K562 (cell line): ENCODE measurements around the gene PLPP6. TPM values are rescaled to one million over a fixed set of nuclear protein-coding genes. Genes with fewer than 3 reads are reported as not detected.

Experiments used
- ATAC-seq: fragments of 200-7000 bp; cut with Tn5 transposase; 3 replicates; pipeline ENCODE4 v1.9.1; 2020; ENCODE audit warnings: moderate library complexity
- BruUV-seq: library from RNA; stranded (reverse); fragments of 400-500 nt; replicated peaks from 2 replicates; lab custom pipeline; 2021; lab: Mats Ljungman, UMichigan
- CTCF ChIA-PET: fragments of 300-600 bp; formaldehyde crosslinking; extraction: SDS; loops from one replicate; lab custom pipeline; 2021; ENCODE audit warnings: low intra/inter-chr PET ratio; lab: Yijun Ruan, JAX
- POLR2A ChIA-PET: fragments of 300-600, 350-650 bp; sonication (Branson Sonifier 250); formaldehyde crosslinking; extraction: SDS; loops from one replicate; lab custom pipeline; 2021; ENCODE audit warnings: antibody characterized with exemption, inconsistent platforms; lab: Yijun Ruan, JAX
- DNase-seq, 4 experiments: peaks; one replicate each; pipeline versions ENCODE4 v3.0.0 to v3.0.0-alpha.2; 2011 to 2018; ENCODE audit warnings: low spot score in 3 of 4, mixed read lengths in 3 of 4; ENCODE audit errors: extremely low read depth in 1 of 4
- FAIRE-seq: peaks from 2 replicates; lab custom pipeline; 2011; peaks lifted over from hg19 to GRCh38; lab: Jason Lieb, UNC
- H2AFZ ChIP-seq: 2 replicates; pipeline ENCODE4 v1.6.0; 2011; ENCODE audit warnings: low read depth, low read length, control low read depth, inconsistent platforms
- H3K27ac ChIP-seq: fragments of 200-600 bp; 3 replicates; pipeline ENCODE4 v1.8.0; 2011; ENCODE audit warnings: low read depth, mild to moderate bottlenecking, control low read depth, inconsistent platforms, low read length, moderate library complexity, mixed read lengths; ENCODE audit errors: extremely low read depth
- H3K27me3 ChIP-seq, 2 experiments: fragments of 300-600 bp in 1 of 2; 2 replicates in 1 of 2; 3 replicates in 1 of 2; pipeline versions ENCODE4 v1.6.0 to v1.8.0; 2011; ENCODE audit warnings: inconsistent platforms in 2 of 2, low read length in 2 of 2, mild to moderate bottlenecking in 1 of 2, mixed read lengths in 1 of 2, moderate library complexity in 1 of 2; ENCODE audit not compliant: control insufficient read depth in 2 of 2, insufficient read depth in 2 of 2
- H3K36me3 ChIP-seq: fragments of 300-600 bp; 3 replicates; pipeline ENCODE4 v1.8.0; 2011; ENCODE audit warnings: mild to moderate bottlenecking, low read length, inconsistent platforms; ENCODE audit not compliant: control insufficient read depth, insufficient read depth
- H3K4me1 ChIP-seq, 2 experiments: fragments of 200-600 bp in 1 of 2; replicated peaks in 1 of 2; 2 replicates in 1 of 2; 3 replicates in 1 of 2; pipeline versions ENCODE4 v1.5.1 to v1.8.0; 2011; ENCODE audit warnings: inconsistent platforms in 2 of 2, low read length in 2 of 2, mild to moderate bottlenecking in 1 of 2, mixed read lengths in 1 of 2, moderate library complexity in 1 of 2; ENCODE audit not compliant: control insufficient read depth in 2 of 2, insufficient read depth in 2 of 2
- H3K4me2 ChIP-seq: 2 replicates; pipeline ENCODE4 v1.6.1; 2011; ENCODE audit warnings: low read length, control low read depth, inconsistent platforms, mixed read lengths; ENCODE audit not compliant: insufficient read depth
- H3K4me3 ChIP-seq: fragments of 200-600 bp; sonication (generic), shearing (Covaris generic); 2 replicates; pipeline ENCODE4 v1.5.1; 2016; ENCODE audit warnings: control low read depth, inconsistent platforms
- H3K79me2 ChIP-seq: fragments of 200-600 bp; 3 replicates; pipeline ENCODE4 v1.8.0; 2011; ENCODE audit warnings: low read length, inconsistent platforms; ENCODE audit not compliant: control insufficient read depth, insufficient read depth
- H3K9ac ChIP-seq, 2 experiments: 2 replicates each; pipeline versions ENCODE4 v1.6.0 to v1.6.1; 2011; ENCODE audit warnings: low read depth in 2 of 2, low read length in 2 of 2, control low read depth in 1 of 2, inconsistent platforms in 1 of 2, mild to moderate bottlenecking in 1 of 2, mixed read lengths in 1 of 2; ENCODE audit not compliant: insufficient read depth in 1 of 2
- H3K9me1 ChIP-seq: one replicate; pipeline ENCODE4 v1.6.0; 2011; ENCODE audit warnings: inconsistent platforms, mild to moderate bottlenecking, low read length, moderate library complexity; ENCODE audit not compliant: control insufficient read depth, insufficient read depth
- H3K9me3 ChIP-seq: replicated peaks from 2 replicates; pipeline ENCODE4 v1.5.1; 2011; ENCODE audit warnings: low read depth, low read length, inconsistent platforms; ENCODE audit not compliant: control insufficient read depth, insufficient read depth
- H4K20me1 ChIP-seq: replicated peaks from 2 replicates; pipeline ENCODE4 v1.6.1; 2011; ENCODE audit warnings: low read length, inconsistent platforms, mixed read lengths; ENCODE audit not compliant: control insufficient read depth, insufficient read depth
- RAD21 ChIP-seq, 2 experiments: fragments of 250-450 bp in 1 of 2; fragments of 450-650 bp in 1 of 2; sonication (Bioruptor Pico) in 1 of 2; formaldehyde crosslinking in 1 of 2; IDR thresholded peaks in 1 of 2; conservative IDR thresholded peaks in 1 of 2; 2 replicates each; pipeline versions ENCODE4 v1.4.0 to v1.8.0; 2020 to 2022; ENCODE audit warnings: mild to moderate bottlenecking in 2 of 2, moderate library complexity in 1 of 2
- RCOR1 ChIP-seq, 2 experiments: IDR thresholded peaks; 2 replicates each; pipeline ENCODE4 v1.6.1; 2012; ENCODE audit warnings: low read depth in 2 of 2, low read length in 2 of 2, borderline replicate concordance in 1 of 2, improper control_type of control experiment in 1 of 2
- SMC3 ChIP-seq: conservative IDR thresholded peaks from 2 replicates; pipeline ENCODE4 v1.6.1; 2011; ENCODE audit warnings: low read depth, low read length, improper control_type of control experiment; ENCODE audit not compliant: insufficient read depth
- ZNF165 ChIP-seq: fragments of 250-450 bp; sonication (Bioruptor Pico); IDR thresholded peaks from 2 replicates; pipeline ENCODE4 v1.4.0; 2020; ENCODE audit warnings: borderline replicate concordance
- WGBS: fragments of 100-300 bp; shearing (Covaris generic); methylation state at CpG from one replicate; pipeline ENCODE4 v1.1.6; 2016; ENCODE audit warnings: low coverage, mixed read lengths; ENCODE audit not compliant: insufficient coverage; ENCODE audit errors: missing lambda C conversion rate; 5-methylcytosine and 5-hydroxymethylcytosine counted together
- in situ Hi-C: fragments of 300-500 bp; cut with MboI; formaldehyde crosslinking; loops from 4 replicates; pipeline ENCODE4 v1.15.0; 2018; ENCODE audit warnings: inconsistent platforms, mixed read lengths
- intact Hi-C: fragments of 100-400 bp; cut with micrococcal nuclease; formaldehyde crosslinking; loops from 2 replicates; pipeline ENCODE4 v1.14.2; 2022
- polyA plus RNA-seq, 8 experiments: library from polyadenylated mRNA; depleted of rRNA in 4 of 8; stranded (reverse) in 5 of 8; unstranded in 3 of 8; fragments of >200 nt; fragmentation: Nextera tagmentation in 2 of 8; fragmentation: Illumina TruSeq in 1 of 8; extraction: Ambion mirVana in 2 of 8; extraction: Trizol in 1 of 8; gene quantifications; 2 replicates each; pipeline versions ENCODE4 v1.2.1 to v1.2.3, GENCODE V29; 2011 to 2014; ENCODE audit warnings: inconsistent platforms in 1 of 8, missing spikeins in 1 of 8
- total RNA-seq, 7 experiments: library from RNA; depleted of rRNA in 6 of 7; stranded (reverse); fragments of >200 nt in 6 of 7; fragmentation: Illumina TruSeq in 2 of 7; extraction: Trizol in 2 of 7; gene quantifications; 2 replicates each; pipeline versions ENCODE4 v1.2.1 to v1.2.3, GENCODE V29; 2011 to 2021; ENCODE audit warnings: low replicate concordance in 1 of 7
- TF ChIP-seq, protein P1 (sequence below), 3 experiments: IDR thresholded peaks in 2 of 3; conservative IDR thresholded peaks in 1 of 3; 2 replicates each; pipeline ENCODE4 v1.5.1; 2011 to 2012; ENCODE audit warnings: low read length in 3 of 3, mild to moderate bottlenecking in 3 of 3, control low read depth in 2 of 3, improper control_type of control experiment in 1 of 3, inconsistent platforms in 1 of 3, low read depth in 1 of 3, mixed read lengths in 1 of 3, moderate library complexity in 1 of 3; ENCODE audit not compliant: insufficient read depth in 2 of 3

Gene PLPP6
- total and polyA plus RNA-seq, 9 of the 15 experiments (the other 6 are each of a cell fraction or from before 2014, with no cell fraction given) = 1.9 to 8.9 (median 5.6) TPM

DNA sequence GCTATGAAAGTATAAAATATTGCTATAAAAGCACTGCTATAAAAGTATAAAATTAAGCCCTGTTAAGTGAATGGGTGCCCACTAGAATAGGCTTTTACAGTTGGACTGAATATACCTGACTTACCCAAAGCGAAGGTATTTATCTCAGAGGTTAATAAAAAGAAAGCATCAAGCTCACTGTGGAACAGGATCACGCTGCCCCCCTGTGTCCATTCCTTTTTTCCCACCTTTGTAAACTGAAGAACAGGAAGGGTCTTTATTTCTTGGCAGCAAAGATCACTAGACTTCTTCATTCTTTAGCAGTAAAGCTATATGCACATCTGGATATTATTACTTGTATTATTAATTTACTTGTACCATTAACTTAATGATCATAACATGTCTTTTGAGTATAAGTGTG lies 22.1 kb upstream of the PLPP6 start (continued):
- TF ChIP-seq, protein P1, sequence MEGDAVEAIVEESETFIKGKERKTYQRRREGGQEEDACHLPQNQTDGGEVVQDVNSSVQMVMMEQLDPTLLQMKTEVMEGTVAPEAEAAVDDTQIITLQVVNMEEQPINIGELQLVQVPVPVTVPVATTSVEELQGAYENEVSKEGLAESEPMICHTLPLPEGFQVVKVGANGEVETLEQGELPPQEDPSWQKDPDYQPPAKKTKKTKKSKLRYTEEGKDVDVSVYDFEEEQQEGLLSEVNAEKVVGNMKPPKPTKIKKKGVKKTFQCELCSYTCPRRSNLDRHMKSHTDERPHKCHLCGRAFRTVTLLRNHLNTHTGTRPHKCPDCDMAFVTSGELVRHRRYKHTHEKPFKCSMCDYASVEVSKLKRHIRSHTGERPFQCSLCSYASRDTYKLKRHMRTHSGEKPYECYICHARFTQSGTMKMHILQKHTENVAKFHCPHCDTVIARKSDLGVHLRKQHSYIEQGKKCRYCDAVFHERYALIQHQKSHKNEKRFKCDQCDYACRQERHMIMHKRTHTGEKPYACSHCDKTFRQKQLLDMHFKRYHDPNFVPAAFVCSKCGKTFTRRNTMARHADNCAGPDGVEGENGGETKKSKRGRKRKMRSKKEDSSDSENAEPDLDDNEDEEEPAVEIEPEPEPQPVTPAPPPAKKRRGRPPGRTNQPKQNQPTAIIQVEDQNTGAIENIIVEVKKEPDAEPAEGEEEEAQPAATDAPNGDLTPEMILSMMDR (IDR thresholded peaks at IDR 0.05 in 2 of 3, conservative IDR thresholded peaks at IDR 0.05 in 1 of 3; ENCODE audit: insufficient read depth in 2 of 3, low read depth in 1 of 3, low read length in 3 of 3) = peak; percentile 9 to 37 (median 32); a peak in 3 of 6 replicates
- TF ChIP-seq RAD21 (CRISPR knock-in tag; conservative IDR thresholded peaks at IDR 0.05 in 1 of 2, IDR thresholded peaks at IDR 0.05 in 1 of 2) (peak; percentile 9 to 62; a peak in 2 of 4 replicates), SMC3 (0 out of 2 replicates have a peak, but pooled peaks have one; percentile 16), ZNF165 (CRISPR knock-in tag) (no peak)
- TF ChIP-seq, all 486 proteins: peak for 4

DNA sequence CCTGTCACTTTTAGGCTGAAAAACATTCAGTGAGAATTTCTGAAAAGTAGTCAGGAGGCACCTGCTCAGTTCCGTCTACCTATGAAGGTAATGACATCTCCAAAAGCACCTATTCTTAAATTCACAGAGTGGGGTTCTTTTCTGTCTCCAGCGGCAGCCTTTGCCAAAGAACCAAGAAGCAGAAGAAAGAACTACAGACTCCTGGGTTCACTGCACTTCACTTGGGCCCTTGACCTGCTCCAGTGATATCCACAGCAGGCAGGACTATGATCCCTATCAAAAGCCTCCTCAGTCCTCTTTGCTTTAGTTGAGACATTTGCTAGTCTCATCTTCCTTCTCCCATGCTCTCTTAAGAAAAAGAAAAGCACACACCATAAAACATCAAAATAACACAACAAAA lies 19.7 kb upstream of the PLPP6 start:
- Histone ChIP-seq H3K4me1 (no peaks in the 10 kb centered on the region), H3K36me3 (no peaks in the 10 kb centered on the region), H2AFZ (no peak overlapping the region), H3K9me1 (no peaks in the 10 kb centered on the region), H3K9ac (no peak overlapping the region), H3K27me3 (peaks cover 2 to 6% of the 10 kb centered on the region in 2 experiments; a peak in 2 of 5 replicates), H3K9me3 (no peaks in the 10 kb centered on the region), H3K4me3 (no peak overlapping the region), H3K4me2 (no peak overlapping the region), H4K20me1 (no peaks in the 10 kb centered on the region), H3K27ac (no peak overlapping the region), H3K79me2 (no peaks in the 10 kb centered on the region)
- ChIA-PET POLR2A (no interaction called here), CTCF (no interaction called here)
- in situ Hi-C loops = no loop called here
- no peak for TF ChIP-seq RCOR1 (IDR thresholded peaks at IDR 0.05; ENCODE audit: borderline replicate concordance in 1 of 2, low read depth in 2 of 2, low read length in 2 of 2)
- WGBS = 0% methylated on average over 2 of the region's 2 CpGs
- no peak for FAIRE-seq
- ATAC-seq = no peak
- intact Hi-C loops = no loop called here
- BruUV-seq = no TSS peak
- DNase-seq = no peak
